ENCODE measurements around the gene SUN3.
"Not testable (repeated sequence)": the region's sequence is repeated elsewhere in the genome, so short reads cannot be mapped to it uniquely, and the experiment has no call there.

SUN3 gene

GRCh38 chr7:47950714-47951113 lies 78.2 kb downstream of the SUN3 start:
- Histone ChIP-seq H3K4me3 (ENCODE audit: low read depth in 1 of 2, low read length in 2 of 2) (no peak overlapping the region), H3K4me1 (ENCODE audit: control insufficient read depth in 1 of 2, insufficient read depth in 2 of 2, low read length in 2 of 2) (peaks cover 0 to 7% of the 10 kb centered on the region in 2 donors), H3K27me3 (ENCODE audit: control insufficient read depth in 1 of 2, insufficient read depth in 2 of 2, low read length in 2 of 2) (no peaks in the 10 kb centered on the region), H3K9me3 (ENCODE audit: control insufficient read depth in 1 of 2, low read length in 2 of 2) (no peaks in the 10 kb centered on the region), H3K36me3 (ENCODE audit: control insufficient read depth in 1 of 2, insufficient read depth in 2 of 2, low read length in 2 of 2) (peaks cover 4 to 11% of the 10 kb centered on the region in 2 donors), H3K27ac (ENCODE audit: low read depth, low read length) (no peak overlapping the region), H3K9ac (ENCODE audit: low read depth in 1 of 2, low read length in 2 of 2) (no peak overlapping the region)

DNA sequence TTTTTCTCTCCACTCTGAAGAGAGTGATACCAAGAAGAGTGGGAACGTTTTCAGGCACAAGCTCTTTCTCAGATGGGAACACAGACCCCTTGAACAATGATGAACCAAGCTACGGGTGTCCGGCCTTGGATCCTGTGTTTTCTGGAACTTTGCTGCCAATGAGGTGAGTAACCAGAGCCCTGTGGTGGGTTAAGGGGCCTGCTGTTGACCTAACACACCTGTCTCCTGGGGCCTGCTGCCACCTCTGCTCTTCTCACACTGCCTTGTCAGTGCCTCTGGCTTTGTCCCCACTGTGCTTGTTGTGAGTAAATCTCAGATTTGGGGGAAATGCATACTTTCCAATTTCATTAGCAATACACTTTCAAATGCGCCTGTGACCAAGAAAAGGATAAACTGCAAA lies 79.2 kb downstream of the SUN3 start:
- H3K9ac ChIP-seq (ENCODE audit: low read depth in 1 of 2, low read length in 2 of 2) = no peak overlapping the region
- peaks cover 0 to 7% of the 10 kb centered on the region in 2 donors for H3K4me1 ChIP-seq (ENCODE audit: control insufficient read depth in 1 of 2, insufficient read depth in 2 of 2, low read length in 2 of 2)
- no peak overlapping the region for H3K4me3 ChIP-seq (ENCODE audit: low read depth in 1 of 2, low read length in 2 of 2)
- no peak overlapping the region for H3K27ac ChIP-seq (ENCODE audit: low read depth, low read length)
- no peaks in the 10 kb centered on the region for H3K9me3 ChIP-seq (ENCODE audit: control insufficient read depth in 1 of 2, low read length in 2 of 2)
- no peaks in the 10 kb centered on the region for H3K27me3 ChIP-seq (ENCODE audit: control insufficient read depth in 1 of 2, insufficient read depth in 2 of 2, low read length in 2 of 2)
- H3K36me3 ChIP-seq (ENCODE audit: control insufficient read depth in 1 of 2, insufficient read depth in 2 of 2, low read length in 2 of 2) = peaks cover 0 to 7% of the 10 kb centered on the region in 2 donors

DNA sequence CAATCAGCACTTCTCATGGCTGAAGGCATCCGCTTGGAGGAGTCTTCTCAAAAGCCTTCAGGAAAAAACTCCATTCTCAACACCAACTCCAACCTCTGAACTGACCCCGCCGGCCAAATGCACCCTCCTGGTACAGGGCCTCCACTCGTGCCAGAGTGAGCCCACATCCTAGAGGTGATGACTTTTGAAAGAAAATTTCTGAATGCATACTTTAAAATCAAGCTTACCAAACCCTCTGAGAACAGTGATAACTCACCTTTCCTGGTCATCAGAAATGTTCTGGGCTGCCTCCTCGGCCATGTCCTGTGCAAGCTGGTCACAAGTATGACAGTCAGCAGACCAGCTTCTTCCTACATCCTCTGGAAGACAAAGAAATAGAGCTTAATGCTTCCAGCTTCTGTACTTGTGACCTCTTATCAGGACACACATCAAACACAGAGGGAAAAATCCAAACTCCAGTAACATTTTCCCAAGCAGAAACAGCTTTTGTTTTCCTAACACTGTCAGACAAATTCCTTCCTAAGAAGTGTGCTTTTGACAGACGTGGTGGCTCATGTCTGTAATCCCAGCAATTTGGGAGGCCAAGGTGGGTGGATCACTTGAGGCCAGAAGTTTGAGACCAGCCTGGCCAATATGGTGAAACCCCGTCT lies 80.6 kb downstream of the SUN3 start, which contains the start of gene PKD1L1:
PKD1L1 (minus strand) TSS at position 326 of the 650 bp plus-strand sequence; CDS start at position 300, 26 bp downstream.
- H3K27ac ChIP-seq (ENCODE audit: low read depth, low read length) = no peak within 1 kb of the TSS

DNA sequence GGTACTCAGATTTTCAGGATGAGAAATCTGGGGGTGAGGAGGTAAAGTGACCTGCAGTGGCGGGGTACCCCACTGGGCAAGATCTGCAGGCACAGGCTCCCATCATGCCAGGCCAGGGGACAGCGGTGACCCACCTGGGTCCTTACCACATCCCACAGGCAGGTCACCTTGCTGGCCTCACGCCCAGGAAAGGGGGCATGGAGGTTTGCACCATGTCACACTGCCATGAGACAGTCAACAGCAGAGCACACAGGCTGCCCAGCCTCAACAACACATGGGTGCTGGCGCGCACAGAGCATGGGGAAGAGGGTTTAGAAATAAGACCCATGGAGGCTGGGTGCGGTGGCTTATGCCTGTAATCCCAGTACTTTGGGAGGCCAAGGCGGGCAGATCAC lies 81.6 kb downstream of the SUN3 start:
- Histone ChIP-seq H3K9me3 (ENCODE audit: control insufficient read depth in 1 of 2, low read length in 2 of 2) (no peaks in the 10 kb centered on the region), H3K27me3 (ENCODE audit: control insufficient read depth in 1 of 2, insufficient read depth in 2 of 2, low read length in 2 of 2) (no peaks in the 10 kb centered on the region), H3K9ac (ENCODE audit: low read depth in 1 of 2, low read length in 2 of 2) (no peak overlapping the region), H3K36me3 (ENCODE audit: control insufficient read depth in 1 of 2, insufficient read depth in 2 of 2, low read length in 2 of 2) (no peaks in the 10 kb centered on the region), H3K27ac (ENCODE audit: low read depth, low read length) (no peak overlapping the region), H3K4me3 (ENCODE audit: low read depth in 1 of 2, low read length in 2 of 2) (no peak overlapping the region), H3K4me1 (ENCODE audit: control insufficient read depth in 1 of 2, insufficient read depth in 2 of 2, low read length in 2 of 2) (peaks cover 0 to 7% of the 10 kb centered on the region in 2 donors)

More for the DNA sequence above, 80.6 kb downstream of the SUN3 start, which contains the start of gene PKD1L1:
- no peaks in the 10 kb centered on the region for H3K36me3 ChIP-seq (ENCODE audit: control insufficient read depth in 1 of 2, insufficient read depth in 2 of 2, low read length in 2 of 2)
- H3K4me3 ChIP-seq (ENCODE audit: low read depth in 1 of 2, low read length in 2 of 2) = no peak within 1 kb of the TSS
- peaks cover 0 to 7% of the 10 kb centered on the region in 2 donors for H3K4me1 ChIP-seq (ENCODE audit: control insufficient read depth in 1 of 2, insufficient read depth in 2 of 2, low read length in 2 of 2)
- no peaks in the 10 kb centered on the region for H3K9me3 ChIP-seq (ENCODE audit: control insufficient read depth in 1 of 2, low read length in 2 of 2)
- H3K9ac ChIP-seq (ENCODE audit: low read depth in 1 of 2, low read length in 2 of 2) = no peak within 1 kb of the TSS
- H3K27me3 ChIP-seq (ENCODE audit: control insufficient read depth in 1 of 2, insufficient read depth in 2 of 2, low read length in 2 of 2) = no peaks in the 10 kb centered on the region

GRCh38 chr7:47946581-47947354 lies 82.1 kb downstream of the SUN3 start:
- no peaks in the 10 kb centered on the region for H3K36me3 ChIP-seq (ENCODE audit: control insufficient read depth in 1 of 2, insufficient read depth in 2 of 2, low read length in 2 of 2)
- H3K27ac ChIP-seq (ENCODE audit: low read depth, low read length) = no peak overlapping the region
- H3K9me3 ChIP-seq (ENCODE audit: control insufficient read depth in 1 of 2, low read length in 2 of 2) = no peaks in the 10 kb centered on the region
- H3K9ac ChIP-seq (ENCODE audit: low read depth in 1 of 2, low read length in 2 of 2) = no peak overlapping the region
- no peaks in the 10 kb centered on the region for H3K27me3 ChIP-seq (ENCODE audit: control insufficient read depth in 1 of 2, insufficient read depth in 2 of 2, low read length in 2 of 2)
- peaks cover 0 to 7% of the 10 kb centered on the region in 2 donors for H3K4me1 ChIP-seq (ENCODE audit: control insufficient read depth in 1 of 2, insufficient read depth in 2 of 2, low read length in 2 of 2)
- no peak overlapping the region for H3K4me3 ChIP-seq (ENCODE audit: low read depth in 1 of 2, low read length in 2 of 2)

DNA sequence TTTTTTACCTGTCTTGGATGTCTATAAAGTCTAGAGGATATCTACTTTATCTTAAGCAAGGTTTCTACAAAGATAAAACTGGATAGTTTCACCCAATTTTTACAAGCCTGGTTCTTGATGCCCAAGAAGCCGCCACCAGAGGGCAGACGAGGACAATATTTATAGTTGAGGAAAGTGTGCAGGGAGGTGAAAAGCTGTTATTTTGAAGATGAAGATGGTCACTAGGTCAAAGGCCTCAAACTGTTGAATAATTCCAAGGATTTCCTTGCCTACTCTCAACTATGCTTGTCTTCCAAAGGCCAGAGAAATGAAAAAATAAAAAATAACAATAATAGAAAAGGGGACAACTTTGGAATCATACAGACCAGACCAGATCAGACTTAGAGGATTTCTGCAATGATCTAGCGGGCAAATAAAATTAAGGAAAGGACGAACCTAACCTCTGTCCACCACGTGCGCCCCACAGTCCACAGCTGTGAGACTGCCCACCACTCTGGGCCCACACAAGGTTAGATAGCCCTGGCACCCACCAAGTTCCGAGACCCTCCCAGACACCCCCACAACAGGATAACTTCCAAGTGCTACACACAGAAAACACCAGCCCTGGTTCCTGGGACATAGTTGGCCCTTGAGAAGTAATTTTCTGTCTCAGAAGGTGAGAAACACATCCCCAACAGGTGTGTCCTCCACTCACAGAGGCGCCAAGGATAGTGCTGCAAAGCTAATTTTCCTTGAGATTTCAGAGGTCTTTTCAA lies 83.5 kb downstream of the SUN3 start:
- Histone ChIP-seq H3K9me3 (ENCODE audit: control insufficient read depth in 1 of 2, low read length in 2 of 2) (no peaks in the 10 kb centered on the region), H3K36me3 (ENCODE audit: control insufficient read depth in 1 of 2, insufficient read depth in 2 of 2, low read length in 2 of 2) (no peaks in the 10 kb centered on the region), H3K4me3 (ENCODE audit: low read depth in 1 of 2, low read length in 2 of 2) (no peak overlapping the region), H3K27ac (ENCODE audit: low read depth, low read length) (no peak overlapping the region), H3K9ac (ENCODE audit: low read depth in 1 of 2, low read length in 2 of 2) (no peak overlapping the region), H3K27me3 (ENCODE audit: control insufficient read depth in 1 of 2, insufficient read depth in 2 of 2, low read length in 2 of 2) (no peaks in the 10 kb centered on the region), H3K4me1 (ENCODE audit: control insufficient read depth in 1 of 2, insufficient read depth in 2 of 2, low read length in 2 of 2) (peaks cover 11 to 13% of the 10 kb centered on the region in 2 donors)

DNA sequence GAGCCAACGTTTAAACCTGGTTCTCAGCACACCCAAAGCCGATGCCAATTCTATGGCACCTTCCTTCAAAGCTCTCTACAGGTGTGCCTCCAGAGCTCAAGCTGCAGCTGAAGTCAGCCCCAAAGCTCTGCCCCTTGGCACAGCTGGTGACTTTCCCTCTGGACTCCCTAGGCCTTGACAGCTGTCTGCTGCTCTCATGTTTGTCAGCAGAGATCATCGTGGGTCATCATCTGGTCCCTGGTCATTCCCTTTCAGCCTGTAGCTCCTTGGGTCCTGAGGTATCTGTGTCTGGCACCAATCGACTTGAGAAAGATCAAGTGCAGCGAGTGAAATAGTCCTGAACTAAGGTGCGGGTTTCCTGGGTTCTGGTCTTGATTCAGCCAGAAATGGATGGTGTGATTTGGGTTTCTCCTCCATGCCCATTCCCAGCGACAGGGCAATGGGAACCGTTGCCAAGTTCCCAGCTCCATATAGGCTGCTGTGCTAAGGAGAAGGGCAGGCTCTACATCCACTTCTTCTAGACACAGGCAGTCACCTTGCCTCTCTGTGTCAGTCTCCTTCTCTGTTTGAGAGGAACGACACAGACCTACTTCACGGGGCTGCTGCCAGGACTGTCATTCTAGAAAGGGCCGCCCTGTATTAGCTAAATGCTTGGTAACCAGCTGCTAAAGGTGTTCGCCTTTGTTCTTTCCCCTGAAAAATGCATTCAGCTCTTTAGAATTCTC lies 84.2 kb downstream of the SUN3 start:
- Histone ChIP-seq H3K4me1 (ENCODE audit: control insufficient read depth in 1 of 2, insufficient read depth in 2 of 2, low read length in 2 of 2) (peaks cover 18 to 21% of the 10 kb centered on the region in 2 donors), H3K9ac (ENCODE audit: low read depth in 1 of 2, low read length in 2 of 2) (no peak overlapping the region), H3K36me3 (ENCODE audit: control insufficient read depth in 1 of 2, insufficient read depth in 2 of 2, low read length in 2 of 2) (no peaks in the 10 kb centered on the region), H3K27ac (ENCODE audit: low read depth, low read length) (no peak overlapping the region), H3K4me3 (ENCODE audit: low read depth in 1 of 2, low read length in 2 of 2) (no peak overlapping the region), H3K27me3 (ENCODE audit: control insufficient read depth in 1 of 2, insufficient read depth in 2 of 2, low read length in 2 of 2) (no peaks in the 10 kb centered on the region), H3K9me3 (ENCODE audit: control insufficient read depth in 1 of 2, low read length in 2 of 2) (no peaks in the 10 kb centered on the region)

DNA sequence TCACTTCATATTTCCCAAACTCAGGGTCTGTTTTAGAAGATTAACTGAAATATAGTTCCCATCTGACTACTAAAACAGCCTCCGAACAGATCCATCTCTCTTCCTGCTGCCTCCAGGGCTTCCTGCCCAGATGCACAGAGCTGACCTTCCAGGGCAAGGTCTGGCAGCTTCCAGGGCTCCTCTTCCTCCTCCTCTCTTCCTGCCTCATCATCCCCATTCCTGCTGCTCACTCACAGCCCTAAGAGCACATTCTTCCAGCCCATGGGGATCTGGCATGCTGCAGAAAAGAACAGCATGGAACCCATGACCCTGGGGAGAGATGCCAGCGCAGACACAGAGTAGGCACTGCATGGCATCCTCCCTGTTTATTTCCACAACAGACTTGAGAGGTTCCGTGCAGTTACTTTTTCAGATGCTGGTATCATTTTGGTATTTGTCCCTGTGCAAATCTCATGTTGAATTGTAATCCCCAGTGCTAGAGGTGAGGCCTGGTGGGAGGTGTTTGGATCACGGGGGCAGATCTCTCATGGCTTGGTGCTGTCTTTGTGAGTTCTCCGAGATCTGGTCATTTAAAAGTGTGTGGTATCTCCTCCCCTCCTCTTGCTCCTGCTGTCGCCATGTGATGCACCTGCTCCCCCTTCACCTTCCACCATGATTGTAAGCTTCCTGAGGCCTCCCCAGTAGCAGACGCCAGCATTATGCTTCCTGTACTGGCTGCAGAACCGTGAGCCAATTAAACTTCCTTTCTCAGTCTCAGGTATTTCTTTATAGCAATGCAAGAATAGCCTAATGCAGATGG lies 85.0 kb downstream of the SUN3 start:
- no peak overlapping the region for H3K4me3 ChIP-seq (ENCODE audit: low read depth in 1 of 2, low read length in 2 of 2)
- H3K9ac ChIP-seq (ENCODE audit: low read depth in 1 of 2, low read length in 2 of 2) = no peak overlapping the region
- no peak overlapping the region for H3K27ac ChIP-seq (ENCODE audit: low read depth, low read length)
- no peaks in the 10 kb centered on the region for H3K27me3 ChIP-seq (ENCODE audit: control insufficient read depth in 1 of 2, insufficient read depth in 2 of 2, low read length in 2 of 2)
- no peaks in the 10 kb centered on the region for H3K36me3 ChIP-seq (ENCODE audit: control insufficient read depth in 1 of 2, insufficient read depth in 2 of 2, low read length in 2 of 2)
- H3K4me1 ChIP-seq (ENCODE audit: control insufficient read depth in 1 of 2, insufficient read depth in 2 of 2, low read length in 2 of 2) = peaks cover 23 to 26% of the 10 kb centered on the region in 2 donors
- no peaks in the 10 kb centered on the region for H3K9me3 ChIP-seq (ENCODE audit: control insufficient read depth in 1 of 2, low read length in 2 of 2)

DNA sequence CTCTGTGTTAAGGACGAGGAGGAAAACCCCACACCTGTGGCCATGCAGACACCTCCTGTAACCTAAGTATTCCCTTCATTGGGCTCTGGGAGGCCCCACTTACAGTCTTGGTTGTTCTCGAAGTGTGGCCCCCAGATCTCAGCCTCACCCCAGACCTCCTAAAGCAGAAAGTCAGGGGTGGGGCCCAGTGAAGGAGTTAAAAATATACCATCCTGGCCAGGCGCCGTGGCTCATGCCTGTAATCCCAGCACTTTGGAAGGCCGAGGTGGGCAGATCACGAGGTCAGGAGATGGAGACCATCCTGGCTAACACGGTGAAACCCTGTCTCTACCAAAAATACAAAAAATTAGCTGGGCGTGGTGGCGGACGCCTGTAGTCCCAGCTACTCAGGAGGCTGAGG lies 86.3 kb downstream of the SUN3 start:
- peaks cover 23 to 26% of the 10 kb centered on the region in 2 donors for H3K4me1 ChIP-seq (ENCODE audit: control insufficient read depth in 1 of 2, insufficient read depth in 2 of 2, low read length in 2 of 2)
- H3K27ac ChIP-seq (ENCODE audit: low read depth, low read length); H3K9ac ChIP-seq (ENCODE audit: low read depth in 1 of 2, low read length in 2 of 2); H3K9me3 ChIP-seq (ENCODE audit: control insufficient read depth in 1 of 2, low read length in 2 of 2); H3K36me3 ChIP-seq (ENCODE audit: control insufficient read depth in 1 of 2, insufficient read depth in 2 of 2, low read length in 2 of 2); H3K4me3 ChIP-seq (ENCODE audit: low read depth in 1 of 2, low read length in 2 of 2); H3K27me3 ChIP-seq (ENCODE audit: control insufficient read depth in 1 of 2, insufficient read depth in 2 of 2, low read length in 2 of 2): not testable (repeated sequence)
